Measurements from ENCODE around the gene GPR55. TPM values are rescaled to one million over a fixed set of nuclear protein-coding genes. Genes with fewer than 3 reads are reported as not detected.

Gene GPR55
- polyA plus RNA-seq, 10 donors, result 0.07 to 0.37 (median 0.08) TPM; not detected in 5

DNA sequence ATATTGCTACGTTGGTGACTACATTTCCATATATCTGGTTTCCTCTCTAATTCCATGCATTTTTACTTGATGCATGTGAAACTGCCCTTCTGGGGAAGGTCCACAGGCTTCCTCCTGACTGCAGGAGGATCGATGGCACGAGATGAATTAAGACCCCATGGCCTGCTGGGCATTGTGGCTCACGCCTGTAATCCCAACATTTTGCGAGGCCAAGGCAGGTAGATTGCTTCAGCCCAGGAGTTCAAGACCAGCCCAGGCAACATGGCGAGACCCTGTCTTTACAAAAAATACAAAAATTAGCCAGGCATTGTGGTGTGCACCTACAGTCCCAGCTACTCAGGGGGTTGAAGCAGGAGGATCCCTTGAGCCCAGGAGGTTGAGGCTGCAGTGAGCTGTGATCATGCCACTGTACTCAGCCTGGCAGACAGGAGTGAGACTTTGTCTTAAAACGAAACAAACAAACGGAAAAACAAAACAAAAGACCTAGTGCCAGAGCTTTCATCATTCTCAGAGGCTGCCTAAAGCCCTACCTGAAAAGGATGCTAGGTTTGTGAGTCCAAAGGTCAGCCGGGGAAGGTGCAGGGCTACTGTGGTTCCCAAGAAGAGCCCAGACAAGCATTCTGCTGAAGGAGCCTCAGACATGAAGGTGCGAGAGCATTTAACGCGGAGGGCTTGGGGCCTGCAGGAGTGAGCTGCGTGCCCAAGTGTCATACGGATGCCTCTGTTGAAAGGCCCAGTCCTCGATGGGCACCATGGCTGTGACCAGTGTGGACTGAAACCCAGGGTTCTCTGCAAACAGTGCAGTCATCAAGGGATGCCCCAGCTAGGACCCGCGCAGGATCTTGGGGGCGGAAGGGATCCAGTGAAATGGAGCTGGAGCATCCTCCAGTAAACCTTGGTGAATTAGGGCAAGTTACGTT, 21.6 kb downstream of the GPR55 start:
- no peak for DNase-seq

- peak; percentile 16 to 60 (median 38) for DNase-seq
These were observed 22.7 kb downstream of the GPR55 start for GRCh38 chr2:230902180-230902899.

- DNase-seq, result no peak
These were observed 24.0 kb downstream of the GPR55 start for GRCh38 chr2:230901006-230901405.

- no peak for DNase-seq
These were observed 24.6 kb downstream of the GPR55 start for GRCh38 chr2:230900336-230900995.

DNA sequence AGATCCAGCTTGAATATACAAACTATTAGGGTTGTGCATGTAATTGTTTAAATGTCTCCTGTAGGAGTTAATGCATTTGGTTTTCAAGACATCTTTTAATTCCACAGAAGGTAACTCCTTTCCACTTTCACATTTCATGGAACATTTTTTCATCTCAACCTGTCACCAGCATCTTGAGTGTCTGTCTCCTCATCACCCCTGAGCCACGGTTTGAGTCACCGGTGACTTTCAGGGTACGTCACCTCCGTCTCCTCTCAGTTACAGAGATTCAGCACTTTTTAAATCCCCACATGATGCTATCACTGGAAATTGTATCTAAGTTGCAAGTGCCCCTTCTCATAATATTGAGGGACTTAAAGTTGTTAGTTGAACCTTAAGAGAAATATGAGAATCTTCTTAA, 25.3 kb downstream of the GPR55 start:
- no peak for DNase-seq

- DNase-seq, result no peak
These were observed 25.8 kb downstream of the GPR55 start for GRCh38 chr2:230899287-230899686.

DNA sequence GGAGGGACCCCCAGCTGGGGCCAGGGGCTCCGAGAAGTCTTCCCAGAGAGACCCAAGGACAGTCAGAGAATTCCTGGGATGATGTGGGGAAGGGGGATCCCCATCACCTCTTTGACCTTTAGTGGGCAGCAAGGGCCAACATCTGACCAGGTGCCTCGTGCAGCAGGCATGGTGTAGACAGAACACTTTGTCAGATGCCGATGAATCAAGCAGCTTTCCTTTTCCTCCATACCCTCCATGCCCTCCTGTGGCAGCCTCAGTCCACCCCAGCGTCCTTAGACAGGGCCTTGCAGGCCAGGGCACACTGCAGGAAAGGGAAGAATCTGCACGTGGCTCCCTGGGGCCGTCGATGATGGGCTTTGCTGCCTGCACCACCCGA, 26.3 kb downstream of the GPR55 start:
- DNase-seq, result no peak

- DNase-seq, result no peak
These were observed 26.9 kb downstream of the GPR55 start for GRCh38 chr2:230898016-230898712.

GRCh38 chr2:230896346-230897115, 28.5 kb downstream of the GPR55 start:
- DNase-seq, result no peak

- no peak for DNase-seq
These were observed 29.3 kb downstream of the GPR55 start for GRCh38 chr2:230895536-230896345.

DNA sequence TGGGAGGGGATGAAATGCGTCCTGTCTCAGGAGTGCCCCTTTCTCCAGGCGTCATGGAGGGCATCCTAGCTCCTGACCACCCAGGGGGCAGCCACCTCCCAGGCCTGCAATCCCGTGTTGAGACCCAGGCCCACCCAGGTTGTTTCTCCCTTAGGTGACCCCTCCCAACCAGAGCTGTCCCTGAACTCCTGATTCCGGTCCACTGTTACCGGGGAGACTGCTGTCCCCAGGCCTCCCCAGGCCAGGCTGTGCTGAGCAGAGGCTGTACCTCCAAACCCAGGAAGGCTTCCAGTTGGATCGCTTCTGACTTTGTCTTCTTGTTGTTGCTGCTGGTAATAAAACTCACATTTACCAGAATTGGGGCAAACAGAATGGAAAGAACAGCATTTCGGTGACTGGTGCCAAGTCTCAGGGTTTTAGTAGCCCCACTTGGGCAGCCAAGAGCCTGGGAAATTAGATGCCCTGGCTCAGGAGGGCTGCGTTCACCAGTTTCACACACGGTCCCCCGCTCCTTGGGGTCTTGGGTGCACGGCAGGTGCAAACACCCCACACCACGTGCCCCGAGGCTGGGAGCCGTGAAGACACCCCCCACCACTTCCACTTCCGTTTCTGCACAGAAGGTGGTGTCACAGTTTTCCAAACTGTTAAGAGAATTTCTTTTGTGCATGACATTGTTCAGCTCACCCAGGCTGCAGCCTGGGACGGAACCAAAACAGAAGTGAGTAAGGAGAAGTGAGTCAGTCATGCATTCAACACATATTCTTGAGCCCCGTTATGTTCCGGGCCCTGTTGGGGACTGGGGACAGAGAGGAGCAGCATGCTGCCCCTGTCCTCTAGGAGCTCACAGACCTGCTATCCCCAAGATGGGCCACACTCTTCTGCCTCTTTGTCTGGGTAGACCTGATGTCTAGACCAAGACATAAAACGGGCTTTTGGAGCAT, 30.9 kb downstream of the GPR55 start:
- DNase-seq, result no peak

DNA sequence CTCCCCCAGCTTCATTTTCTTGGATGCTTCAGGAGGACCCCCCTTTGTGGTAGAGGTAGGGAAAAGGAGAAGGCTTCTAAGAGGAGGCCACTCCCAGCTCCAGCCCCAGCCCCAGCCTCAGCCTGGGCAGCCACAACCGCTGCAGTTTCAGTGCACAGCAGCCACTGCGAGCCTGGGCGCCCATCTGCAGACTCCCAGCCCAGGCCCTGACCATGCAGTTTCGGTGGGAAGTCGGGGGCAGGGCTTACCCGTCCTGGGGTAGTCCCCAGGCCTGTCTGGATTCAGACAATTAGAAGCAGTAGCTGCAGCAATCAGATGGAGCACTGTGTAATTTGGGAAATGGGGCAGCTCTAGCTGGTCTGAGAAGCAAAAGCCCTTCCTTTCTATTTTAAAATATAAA, 31.7 kb downstream of the GPR55 start:
- DNase-seq, result no peak

DNA sequence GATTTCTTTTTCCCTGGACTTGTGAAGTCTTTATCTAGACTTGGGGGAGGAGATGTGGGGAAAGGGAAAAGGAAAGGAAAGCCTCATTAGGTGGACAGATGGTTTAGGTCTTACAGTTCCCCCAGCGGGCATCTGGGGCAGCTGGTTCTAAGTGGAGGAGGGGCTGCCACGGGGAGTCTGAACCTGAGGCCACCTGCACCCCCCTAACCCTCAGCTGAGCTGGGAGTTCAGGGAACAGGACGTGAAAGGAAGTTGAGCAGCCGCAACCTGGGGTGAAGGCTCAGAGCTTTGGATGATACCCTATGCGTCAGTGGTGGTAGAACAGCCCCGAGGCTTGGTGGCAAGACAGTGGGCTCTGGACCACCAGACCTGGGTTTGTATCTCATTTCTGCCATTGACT, 33.5 kb downstream of the GPR55 start:
- no peak for DNase-seq

DNA sequence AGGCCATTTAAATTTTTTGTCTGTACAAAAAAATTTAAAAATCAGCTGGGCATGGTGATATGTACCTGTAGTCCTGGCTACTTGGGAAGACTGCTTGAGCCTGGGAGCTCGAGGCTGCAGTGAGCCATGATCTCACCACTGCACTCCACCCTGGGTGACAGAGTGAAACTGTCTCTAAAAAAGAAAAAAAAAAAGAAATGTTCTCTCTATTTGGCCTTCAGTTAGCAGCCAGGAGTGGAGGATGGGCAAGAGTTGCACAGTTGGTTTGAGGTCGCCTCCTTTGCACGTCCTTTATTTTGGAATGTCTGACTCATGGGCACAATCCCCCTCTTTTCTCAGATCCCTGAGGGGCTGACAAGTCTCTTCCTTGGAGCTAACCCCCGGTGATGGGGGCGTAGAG, 34.0 kb downstream of the GPR55 start:
- no peak for DNase-seq

DNA sequence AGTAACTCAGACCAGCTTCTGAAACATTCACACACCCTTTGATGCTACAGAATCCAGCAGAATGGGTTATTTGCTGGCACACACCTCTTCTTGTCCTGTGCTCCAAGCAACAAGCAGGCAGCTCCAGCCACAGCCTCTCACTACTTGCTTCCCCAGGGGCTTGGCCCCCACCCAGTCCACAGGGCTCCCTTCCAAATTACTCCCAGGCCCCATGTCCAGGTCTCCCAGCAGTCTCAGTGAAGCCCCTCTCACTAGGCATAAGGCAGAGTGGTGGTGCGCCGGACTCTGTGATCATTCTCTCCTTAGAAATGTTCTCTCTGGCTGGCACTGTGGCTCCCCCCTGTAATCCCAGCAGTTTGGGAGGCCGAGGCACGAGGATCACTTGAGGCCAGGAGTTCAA, 34.4 kb downstream of the GPR55 start:
- no peak for DNase-seq

DNA sequence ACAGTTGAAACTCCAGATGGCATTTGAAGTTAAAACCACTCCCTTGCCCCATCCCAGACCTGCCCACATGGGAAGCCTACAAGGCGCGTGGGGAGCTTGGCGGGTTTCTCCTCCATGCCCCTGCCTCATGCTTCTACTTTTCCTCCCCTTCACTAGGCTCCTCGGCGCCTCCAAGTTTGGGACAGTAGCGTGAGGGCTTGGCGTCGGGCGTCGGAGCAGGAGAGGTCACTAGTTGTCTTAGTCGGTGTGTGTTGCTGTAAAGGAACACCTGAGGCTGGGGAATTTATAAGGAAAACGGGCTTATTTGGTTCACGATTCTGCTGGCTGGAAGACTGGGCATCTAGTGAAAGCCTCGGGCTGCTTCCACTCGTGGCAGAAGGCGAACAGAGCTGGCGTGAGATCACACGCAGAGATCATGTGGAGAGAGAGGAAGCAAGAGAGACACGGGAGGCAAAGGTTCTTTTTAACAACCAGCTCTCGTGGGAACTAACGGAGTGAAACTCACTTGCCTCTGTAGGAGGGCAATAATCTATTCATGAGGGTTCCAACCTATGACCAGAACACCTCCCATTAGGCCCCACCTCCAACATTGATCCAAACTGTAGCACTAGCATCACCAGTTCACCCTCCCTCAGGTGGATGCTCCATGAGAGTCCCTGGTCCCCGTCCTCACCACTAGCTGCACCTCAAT, 35.0 kb downstream of the GPR55 start:
- no peak for DNase-seq

- DNase-seq, result no peak
These were observed 36.1 kb downstream of the GPR55 start for GRCh38 chr2:230888824-230889400.

DNA sequence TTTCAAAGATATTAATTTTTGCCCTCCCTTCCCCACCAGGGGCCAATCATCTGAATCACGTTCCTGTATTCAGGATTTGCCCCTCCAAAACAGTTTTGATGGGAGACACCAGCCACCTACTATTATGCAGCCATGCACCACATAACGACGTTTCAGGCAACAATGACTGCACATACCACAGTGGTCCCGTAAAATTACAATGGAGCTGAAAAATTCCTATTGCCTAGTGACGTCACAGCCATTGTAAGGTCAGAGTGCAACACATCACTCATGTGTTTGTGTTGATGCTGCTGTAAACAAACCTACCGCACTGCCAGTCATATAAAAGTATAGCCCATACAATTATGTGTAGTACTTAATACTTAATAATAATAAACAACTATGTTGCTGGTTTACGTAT, 37.7 kb downstream of the GPR55 start:
- no peak for DNase-seq
